CD4-positive, alpha-beta T cell treated with Interleukin-17A for 4 hours (primary cell): ENCODE data around the gene CCDC33.
A peak's percentile ranks its signal among the peaks of the same experiment; 100 is the strongest.

Source experiments
- DNase-seq: peaks from one replicate; pipeline ENCODE4 v3.0.0-alpha.2; 2020; ENCODE audit warnings: mixed read lengths

The CCDC33 gene

GRCh38 chr15:74368121-74368520 lies 132.0 kb downstream of the CCDC33 start:
- no peak for DNase-seq

DNA sequence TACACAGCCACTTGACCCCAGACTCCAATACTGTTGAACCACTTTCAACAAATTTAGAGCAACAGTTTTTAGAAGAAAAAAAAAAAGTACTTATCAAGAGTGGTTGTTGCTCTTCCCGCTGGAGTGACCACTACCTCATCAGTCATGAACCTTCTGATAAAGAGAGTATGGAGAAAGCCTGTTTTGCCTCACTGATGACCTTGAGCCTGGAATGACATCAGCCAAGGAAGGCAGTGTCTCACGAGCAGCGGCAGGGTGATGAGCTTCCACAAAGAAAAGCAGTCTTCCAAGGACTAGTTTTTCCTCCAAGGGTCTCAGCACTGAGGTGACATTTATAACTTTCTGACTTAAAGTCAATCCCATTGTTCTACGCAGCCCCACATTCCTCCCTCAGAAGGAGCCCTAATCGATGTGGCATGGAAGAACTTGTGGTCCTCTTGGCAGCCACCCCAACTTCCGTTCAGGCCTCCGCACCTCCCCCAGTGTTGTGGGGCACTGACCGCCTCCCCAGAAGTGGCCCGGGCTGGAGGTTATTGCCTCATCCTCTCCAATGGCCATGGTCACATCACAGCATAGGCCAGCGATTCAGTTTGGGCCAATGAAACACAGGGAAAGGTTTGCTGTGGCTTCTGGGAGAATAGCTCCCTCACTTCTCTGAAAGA lies 133.1 kb downstream of the CCDC33 start:
- no peak for DNase-seq

- no peak for DNase-seq
Observed at GRCh38 chr15:74369756-74370155, 133.6 kb downstream of the CCDC33 start.

DNA sequence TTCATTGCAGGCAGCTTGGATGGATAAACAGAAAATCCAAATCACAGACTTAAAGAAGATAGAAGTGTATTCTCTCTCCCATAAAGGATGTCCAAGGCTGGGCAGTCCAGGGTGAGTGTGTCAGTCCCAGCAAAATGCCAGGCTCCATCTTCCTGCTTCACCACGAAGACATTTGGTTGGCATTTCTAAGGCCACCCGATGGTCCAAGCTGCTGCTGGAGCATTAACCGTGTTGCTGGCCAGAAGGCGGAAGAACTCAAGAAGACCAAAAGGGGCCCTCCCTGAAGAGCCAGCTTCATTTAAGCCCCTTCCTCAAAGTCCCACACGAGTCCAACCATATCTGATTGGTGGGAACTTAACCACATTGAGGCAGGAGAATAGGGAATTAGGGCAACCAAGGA lies 134.3 kb downstream of the CCDC33 start:
- no peak for DNase-seq

DNA sequence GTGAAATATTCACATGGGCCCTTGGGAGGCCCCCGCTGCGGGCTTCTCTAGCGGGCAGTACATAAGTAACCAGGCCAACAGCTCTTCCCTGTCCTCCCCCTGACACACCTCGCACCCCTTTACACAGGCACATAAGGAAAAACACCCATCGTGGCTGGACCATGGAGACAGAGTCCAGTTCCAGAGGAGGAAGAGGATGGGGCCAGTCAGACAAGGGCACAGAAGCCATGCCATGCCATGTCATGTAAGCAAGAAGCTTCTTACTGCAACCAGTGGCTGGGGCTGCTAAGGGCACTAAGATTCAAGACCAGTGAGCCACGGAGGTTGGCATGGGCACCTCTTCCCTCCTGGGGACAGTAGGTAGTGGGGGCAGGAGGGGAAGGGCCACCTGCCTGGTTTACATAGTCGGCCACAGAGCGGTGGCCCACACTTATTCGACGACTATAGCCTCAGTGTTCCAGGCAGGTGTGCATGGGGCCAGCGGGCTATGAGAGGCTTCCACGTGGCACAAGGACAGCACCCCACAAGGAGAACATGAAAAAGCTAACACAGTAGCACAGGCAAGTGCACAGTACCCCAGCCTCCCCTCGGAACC lies 137.0 kb downstream of the CCDC33 start:
- no peak for DNase-seq

- DNase-seq: peak; percentile 98
Observed at GRCh38 chr15:74373731-74374647, 137.9 kb downstream of the CCDC33 start.

GRCh38 chr15:74374648-74375302 lies 138.6 kb downstream of the CCDC33 start:
- no peak for DNase-seq

GRCh38 chr15:74375303-74375693 lies 139.2 kb downstream of the CCDC33 start:
- peak; percentile 86 for DNase-seq

DNA sequence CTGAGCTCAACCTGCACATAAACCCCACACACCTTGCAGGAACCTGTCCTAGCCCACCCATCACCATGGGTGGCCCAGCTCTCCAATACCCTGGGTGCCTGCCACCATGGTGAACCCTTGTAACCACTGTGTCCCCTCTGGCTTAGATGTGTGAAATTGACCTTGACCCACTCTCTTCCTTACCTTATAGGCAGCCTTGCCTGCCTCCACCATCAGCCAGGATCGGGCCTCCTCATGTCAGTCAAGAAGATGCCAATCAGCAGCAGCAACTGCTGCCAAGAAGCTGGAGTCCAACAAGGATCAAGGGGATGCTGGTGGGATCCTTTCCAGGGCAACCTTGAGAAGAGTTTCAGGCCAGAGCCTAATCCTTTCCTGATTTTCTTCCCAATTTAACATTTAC lies 140.1 kb downstream of the CCDC33 start:
- no peak for DNase-seq

DNA sequence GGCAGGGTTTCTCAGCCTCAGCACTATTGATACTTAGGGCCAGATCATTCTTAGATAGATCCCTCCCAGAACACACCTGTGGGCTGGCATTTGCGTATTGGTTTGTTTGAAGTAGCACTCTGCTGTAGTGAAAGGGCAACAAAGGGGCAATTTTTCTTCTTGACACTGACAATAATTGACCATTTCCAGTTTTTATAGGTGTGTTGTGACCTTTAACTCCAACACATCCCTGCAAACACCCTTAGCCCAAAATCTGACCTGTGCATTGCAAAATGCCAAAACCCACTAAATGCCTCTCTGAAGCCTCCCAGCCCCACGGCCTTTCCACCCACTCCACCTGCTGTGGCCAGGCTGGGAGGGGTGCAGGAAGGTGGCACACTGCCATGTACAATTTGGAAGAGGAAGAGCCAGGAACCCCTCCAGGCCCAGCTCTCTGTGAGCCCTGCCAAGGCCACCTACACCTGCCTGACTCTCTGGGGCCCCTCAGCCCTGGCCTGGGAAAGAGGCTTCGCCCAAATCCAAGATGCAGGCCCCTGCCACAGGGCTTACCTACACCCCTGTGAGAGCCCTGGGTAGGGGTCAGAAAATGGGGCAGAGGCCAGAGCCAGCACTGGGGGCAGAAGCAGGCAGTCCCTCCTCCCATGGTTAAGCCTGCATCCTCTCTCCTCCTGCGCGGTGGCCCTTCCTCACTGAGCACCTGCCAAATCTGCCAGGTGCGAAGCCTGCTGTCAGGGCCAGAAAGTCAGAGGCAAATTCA lies 140.9 kb downstream of the CCDC33 start:
- DNase-seq: no peak

DNA sequence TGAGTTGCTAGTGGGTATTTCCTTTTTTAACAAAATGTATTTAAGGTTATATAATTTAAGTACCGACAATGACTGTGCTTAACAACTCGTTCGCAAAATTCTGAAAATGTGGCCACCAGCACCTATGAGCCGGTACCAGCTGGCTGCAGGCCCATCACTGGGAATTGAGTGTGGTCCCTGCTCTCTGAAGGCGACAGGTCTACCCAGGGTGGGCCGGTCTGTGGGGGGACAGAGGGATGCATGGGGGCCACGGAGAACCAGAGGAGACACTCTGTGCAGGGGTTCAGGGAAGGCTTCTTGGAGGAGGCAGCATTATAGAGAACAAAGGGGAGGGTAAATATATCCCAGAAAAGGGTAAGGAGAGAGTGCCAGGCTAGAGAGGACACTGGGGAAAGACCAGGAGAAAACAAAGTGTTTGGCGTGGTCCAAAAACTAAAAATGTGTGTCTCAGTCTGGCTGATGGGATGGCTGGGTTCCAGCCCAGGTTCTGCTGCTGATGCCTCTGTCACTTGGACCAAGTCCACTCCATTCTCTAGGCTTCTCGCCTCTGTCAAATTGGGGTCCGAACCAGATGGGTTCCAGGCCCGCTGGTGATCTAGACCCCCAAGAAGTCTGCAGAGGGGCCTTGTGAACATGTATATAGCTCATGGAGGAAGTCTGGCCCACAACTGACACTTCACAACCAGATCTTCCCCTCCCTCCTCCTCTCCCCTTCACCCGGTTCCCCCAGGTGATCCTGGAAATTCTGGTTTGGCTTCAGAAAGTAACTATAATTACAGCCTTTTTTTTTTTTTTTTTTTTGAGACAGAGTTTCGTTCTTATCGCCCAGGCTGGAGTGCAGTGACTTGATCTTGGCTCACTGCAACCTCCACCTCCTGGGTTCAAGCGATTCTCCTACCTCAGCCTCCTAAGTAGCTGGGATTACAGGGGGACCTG lies 142.0 kb downstream of the CCDC33 start:
- DNase-seq: no peak

GRCh38 chr15:74378848-74379247 lies 142.7 kb downstream of the CCDC33 start:
- DNase-seq: peak; percentile 39

DNA sequence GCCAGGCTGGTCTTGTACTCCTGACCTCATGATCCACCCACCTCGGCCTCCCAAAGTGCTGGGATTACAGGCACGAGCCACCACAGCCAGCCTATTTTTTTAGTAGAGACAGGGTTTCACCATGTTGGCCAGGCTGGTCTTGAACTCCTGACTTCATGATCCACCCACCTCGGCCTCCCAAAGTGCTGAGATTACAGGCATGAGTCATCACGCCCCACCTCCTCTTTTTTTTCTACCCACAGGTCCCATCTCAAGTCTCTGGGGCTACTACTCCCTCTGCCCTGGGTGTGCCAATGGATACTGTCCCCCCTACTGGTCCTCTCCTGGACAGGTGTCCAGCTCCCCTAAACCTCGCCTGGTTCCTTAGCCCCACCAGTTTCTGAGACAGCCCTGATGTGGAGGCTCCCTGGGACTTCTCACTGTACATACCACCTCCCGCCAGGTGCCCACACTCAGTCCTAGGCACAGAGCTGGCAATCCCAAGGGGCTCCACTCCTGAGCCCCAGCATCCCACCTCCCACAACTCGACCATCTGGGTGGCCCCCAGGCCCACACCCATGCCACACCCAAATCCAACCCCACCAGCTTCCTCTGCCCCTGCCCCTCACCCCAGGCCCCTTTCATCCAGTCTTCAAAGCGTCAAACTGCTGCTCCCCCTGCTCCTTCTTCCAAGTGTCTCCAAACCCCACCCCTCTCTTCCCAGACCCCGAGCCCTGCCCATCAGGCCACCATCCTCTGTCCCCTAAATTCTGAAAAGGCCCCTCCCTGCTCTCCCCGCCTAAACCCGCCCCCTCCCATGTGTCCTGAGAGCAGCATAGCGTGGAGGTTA lies 144.4 kb downstream of the CCDC33 start:
- no peak for DNase-seq

DNA sequence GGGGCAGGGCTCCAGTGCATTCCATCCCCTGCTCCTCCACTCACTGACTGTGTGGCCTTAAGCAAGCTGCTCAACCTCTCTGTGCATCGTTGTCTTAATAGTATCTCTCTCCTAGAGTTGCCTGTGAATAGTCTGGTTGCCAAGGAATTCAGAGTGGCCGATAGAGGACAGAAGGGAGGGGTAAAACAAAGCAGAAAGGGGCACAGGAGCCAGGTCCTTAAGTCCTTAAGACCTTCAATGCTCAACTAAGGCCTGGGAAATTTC lies 145.0 kb downstream of the CCDC33 start:
- DNase-seq: no peak

GRCh38 chr15:74381481-74381880 lies 145.4 kb downstream of the CCDC33 start:
- no peak for DNase-seq

- DNase-seq: peak; percentile 87
Observed at GRCh38 chr15:74382004-74382816, 146.1 kb downstream of the CCDC33 start.

GRCh38 chr15:74383286-74383685 lies 147.2 kb downstream of the CCDC33 start:
- DNase-seq: no peak

GRCh38 chr15:74383695-74384565 lies 147.8 kb downstream of the CCDC33 start:
- peak; percentile 67 for DNase-seq

GRCh38 chr15:74384566-74384880 lies 148.4 kb downstream of the CCDC33 start:
- DNase-seq: no peak
